Gastrocnemius medialis (tissue), 4 donors: ENCODE measurements around the gene AQP11.

Source experiments
- POLR2A ChIP-seq, 2 donors: fragments of 450-650 bp; IDR thresholded peaks; one replicate each; pipeline ENCODE4 v1.6.1; 2017; ENCODE audit warnings: antibody characterized with exemption in 2 of 2, mild to moderate bottlenecking in 2 of 2, moderate library complexity in 2 of 2
- TF ChIP-seq, protein P1 (sequence below), 5 experiments: fragments of 450-650 bp in 3 of 5; fragments of 200-600 bp in 2 of 5; sonication (generic) in 2 of 5; IDR thresholded peaks in 4 of 5; conservative IDR thresholded peaks in 1 of 5; 1 replicate in 4 of 5; 2 replicates in 1 of 5; pipeline ENCODE4 v1.5.1; 2016 to 2019; ENCODE audit warnings: antibody characterized with exemption in 5 of 5, mild to moderate bottlenecking in 3 of 5, moderate library complexity in 3 of 5

DNA sequence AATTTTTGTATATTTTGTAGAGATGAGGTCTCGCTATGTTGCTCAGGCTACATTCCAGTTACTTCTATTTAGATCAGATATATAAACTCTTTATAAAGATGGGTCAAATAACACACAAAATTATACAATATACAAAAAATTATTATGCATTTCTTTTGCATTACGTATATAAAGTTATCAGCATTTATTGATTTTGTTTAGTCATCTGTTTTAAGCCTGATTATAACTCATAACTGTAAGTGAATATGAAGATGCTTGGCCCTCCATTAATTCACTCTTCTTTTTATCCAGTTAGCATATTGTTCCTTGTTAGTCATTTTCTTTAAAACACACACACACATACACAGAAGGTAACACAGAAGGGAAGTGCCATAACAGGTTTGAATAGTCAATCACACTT, 14.5 kb downstream of the AQP11 start:
- TF ChIP-seq, protein P1, sequence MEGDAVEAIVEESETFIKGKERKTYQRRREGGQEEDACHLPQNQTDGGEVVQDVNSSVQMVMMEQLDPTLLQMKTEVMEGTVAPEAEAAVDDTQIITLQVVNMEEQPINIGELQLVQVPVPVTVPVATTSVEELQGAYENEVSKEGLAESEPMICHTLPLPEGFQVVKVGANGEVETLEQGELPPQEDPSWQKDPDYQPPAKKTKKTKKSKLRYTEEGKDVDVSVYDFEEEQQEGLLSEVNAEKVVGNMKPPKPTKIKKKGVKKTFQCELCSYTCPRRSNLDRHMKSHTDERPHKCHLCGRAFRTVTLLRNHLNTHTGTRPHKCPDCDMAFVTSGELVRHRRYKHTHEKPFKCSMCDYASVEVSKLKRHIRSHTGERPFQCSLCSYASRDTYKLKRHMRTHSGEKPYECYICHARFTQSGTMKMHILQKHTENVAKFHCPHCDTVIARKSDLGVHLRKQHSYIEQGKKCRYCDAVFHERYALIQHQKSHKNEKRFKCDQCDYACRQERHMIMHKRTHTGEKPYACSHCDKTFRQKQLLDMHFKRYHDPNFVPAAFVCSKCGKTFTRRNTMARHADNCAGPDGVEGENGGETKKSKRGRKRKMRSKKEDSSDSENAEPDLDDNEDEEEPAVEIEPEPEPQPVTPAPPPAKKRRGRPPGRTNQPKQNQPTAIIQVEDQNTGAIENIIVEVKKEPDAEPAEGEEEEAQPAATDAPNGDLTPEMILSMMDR (IDR thresholded peaks at IDR 0.05 in 4 of 5, conservative IDR thresholded peaks at IDR 0.05 in 1 of 5) = no peak
- TF ChIP-seq POLR2A (IDR thresholded peaks at IDR 0.05) = no peak
